Measurements from ENCODE around the gene ZSCAN23.
"Not testable (repeated sequence)": the region's sequence is repeated elsewhere in the genome, so short reads cannot be mapped to it uniquely, and the experiment has no call there.

The ZSCAN23 gene

DNA sequence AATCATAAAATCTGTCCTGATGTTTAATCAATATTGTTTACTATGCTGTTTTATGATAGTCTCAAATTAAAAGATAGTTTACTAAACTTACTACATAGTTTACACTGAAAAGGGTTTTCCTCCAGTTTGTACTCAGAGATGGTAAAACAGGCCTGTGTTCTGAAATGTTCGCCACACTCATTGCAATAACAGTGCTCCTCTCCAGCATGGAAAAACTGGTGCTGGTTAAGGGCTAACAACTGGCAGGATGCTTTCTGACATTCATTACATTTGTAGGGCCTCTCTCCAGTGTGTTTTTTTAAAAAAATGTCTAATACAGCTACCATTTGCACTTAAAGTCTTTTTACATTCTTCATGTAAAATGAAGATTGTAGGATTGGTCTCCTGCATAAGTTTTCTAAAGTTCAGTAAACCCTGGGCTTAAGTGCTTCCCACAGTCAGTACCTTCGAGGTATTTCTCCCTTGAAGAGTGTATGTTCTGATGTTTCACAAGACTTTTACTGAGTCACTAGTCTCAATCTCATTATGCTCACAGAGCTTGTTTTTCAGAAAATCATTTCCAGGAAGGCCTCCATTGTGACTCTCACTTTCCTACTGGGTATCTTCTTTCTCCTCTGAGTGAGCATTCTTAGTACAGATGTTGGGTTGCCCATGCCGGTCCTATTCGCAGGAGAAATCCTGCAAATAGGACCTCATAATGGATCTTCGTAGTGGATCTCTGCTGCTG is 35.1 kb downstream of the ZSCAN23 start:
- H3K36me3 ChIP-seq (ENCODE audit: control insufficient read depth, insufficient read depth, low read length), result no peaks in the 10 kb centered on the region
- TF ChIP-seq, protein P1, sequence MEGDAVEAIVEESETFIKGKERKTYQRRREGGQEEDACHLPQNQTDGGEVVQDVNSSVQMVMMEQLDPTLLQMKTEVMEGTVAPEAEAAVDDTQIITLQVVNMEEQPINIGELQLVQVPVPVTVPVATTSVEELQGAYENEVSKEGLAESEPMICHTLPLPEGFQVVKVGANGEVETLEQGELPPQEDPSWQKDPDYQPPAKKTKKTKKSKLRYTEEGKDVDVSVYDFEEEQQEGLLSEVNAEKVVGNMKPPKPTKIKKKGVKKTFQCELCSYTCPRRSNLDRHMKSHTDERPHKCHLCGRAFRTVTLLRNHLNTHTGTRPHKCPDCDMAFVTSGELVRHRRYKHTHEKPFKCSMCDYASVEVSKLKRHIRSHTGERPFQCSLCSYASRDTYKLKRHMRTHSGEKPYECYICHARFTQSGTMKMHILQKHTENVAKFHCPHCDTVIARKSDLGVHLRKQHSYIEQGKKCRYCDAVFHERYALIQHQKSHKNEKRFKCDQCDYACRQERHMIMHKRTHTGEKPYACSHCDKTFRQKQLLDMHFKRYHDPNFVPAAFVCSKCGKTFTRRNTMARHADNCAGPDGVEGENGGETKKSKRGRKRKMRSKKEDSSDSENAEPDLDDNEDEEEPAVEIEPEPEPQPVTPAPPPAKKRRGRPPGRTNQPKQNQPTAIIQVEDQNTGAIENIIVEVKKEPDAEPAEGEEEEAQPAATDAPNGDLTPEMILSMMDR (IDR thresholded peaks at IDR 0.05; ENCODE audit: insufficient read depth, low read length, poor library complexity, severe bottlenecking), result no peak
- DNase-seq (ENCODE audit: extremely low read depth, insufficient read length), result no peak
- no peak overlapping the region for H3K4me3 ChIP-seq (replicated peaks; ENCODE audit: low read depth, low read length)
- no peaks in the 10 kb centered on the region for H3K27me3 ChIP-seq (replicated peaks; ENCODE audit: control insufficient read depth, insufficient read depth, low read length)

DNA sequence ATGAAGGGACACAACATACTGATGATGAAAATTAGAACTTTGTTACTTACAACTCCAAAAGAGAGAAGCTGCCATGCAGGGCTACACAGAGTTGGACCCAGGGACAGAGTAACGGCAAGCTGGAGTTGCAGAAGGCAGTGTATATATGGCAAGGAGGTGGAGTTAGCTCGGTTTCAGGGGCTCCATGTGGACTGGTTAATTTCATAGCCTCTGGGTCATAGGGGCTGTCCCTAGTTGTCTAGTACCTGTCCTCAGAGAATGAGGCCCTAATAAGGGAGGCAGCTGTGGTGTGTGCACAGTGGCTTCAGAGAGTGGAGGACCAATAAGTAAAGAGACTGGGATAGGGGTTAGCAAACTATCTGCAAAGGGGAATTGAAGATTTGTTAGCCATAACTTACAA is 35.9 kb downstream of the ZSCAN23 start:
- H3K4me3 ChIP-seq (replicated peaks; ENCODE audit: low read depth, low read length), result no peak overlapping the region
- no peaks in the 10 kb centered on the region for H3K27me3 ChIP-seq (replicated peaks; ENCODE audit: control insufficient read depth, insufficient read depth, low read length)
- no peaks in the 10 kb centered on the region for H3K36me3 ChIP-seq (ENCODE audit: control insufficient read depth, insufficient read depth, low read length)
- TF ChIP-seq, protein P1 (IDR thresholded peaks at IDR 0.05; ENCODE audit: insufficient read depth, low read length, poor library complexity, severe bottlenecking), result no peak
- DNase-seq (ENCODE audit: extremely low read depth, insufficient read length), result no peak

DNA sequence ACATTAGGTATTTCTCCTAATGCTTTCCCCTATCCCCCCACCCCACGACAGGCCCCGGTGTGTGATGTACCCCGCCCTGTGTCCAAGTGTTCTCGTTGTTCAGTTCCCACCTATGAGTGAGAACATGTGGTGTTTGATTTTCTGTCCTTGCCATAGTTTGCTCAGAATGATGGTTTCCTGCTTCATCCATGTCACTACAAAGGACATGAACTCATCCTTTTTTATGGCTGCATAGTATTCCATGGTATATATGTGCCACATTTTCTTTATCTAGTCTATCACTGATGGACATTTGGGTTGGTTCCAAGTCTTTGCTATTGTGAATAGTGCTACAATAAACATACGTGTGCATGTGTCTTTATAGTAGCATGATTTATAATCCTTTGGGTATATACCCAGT is 39.4 kb downstream of the ZSCAN23 start:
- not testable (repeated sequence) for DNase-seq (ENCODE audit: extremely low read depth, insufficient read length); H3K4me3 ChIP-seq (replicated peaks; ENCODE audit: low read depth, low read length); H3K36me3 ChIP-seq (ENCODE audit: control insufficient read depth, insufficient read depth, low read length); H3K27me3 ChIP-seq (replicated peaks; ENCODE audit: control insufficient read depth, insufficient read depth, low read length)

DNA sequence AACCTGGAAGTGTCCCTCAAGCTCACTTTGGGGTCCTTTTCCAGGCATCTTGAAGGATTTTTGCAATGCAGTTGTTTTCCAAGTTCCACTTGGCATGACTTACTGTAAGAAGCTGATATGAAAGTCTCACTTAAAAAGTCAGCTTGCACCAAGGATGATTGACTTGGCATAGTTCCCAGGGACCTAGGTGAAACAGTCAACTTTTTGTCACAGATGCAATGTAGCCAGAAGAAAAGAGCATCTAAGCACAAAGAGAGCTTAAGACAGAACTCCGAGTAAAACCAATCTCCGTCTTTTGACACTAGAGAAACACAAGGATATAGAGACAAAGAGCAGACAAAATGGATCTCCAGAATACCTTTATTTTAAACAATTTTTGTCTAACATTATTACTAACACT is 41.1 kb downstream of the ZSCAN23 start:
- no peaks in the 10 kb centered on the region for H3K27me3 ChIP-seq (replicated peaks; ENCODE audit: control insufficient read depth, insufficient read depth, low read length)
- no peak for DNase-seq (ENCODE audit: extremely low read depth, insufficient read length)
- TF ChIP-seq, protein P1 (IDR thresholded peaks at IDR 0.05; ENCODE audit: insufficient read depth, low read length, poor library complexity, severe bottlenecking), result no peak
- no peak overlapping the region for H3K4me3 ChIP-seq (replicated peaks; ENCODE audit: low read depth, low read length)
- no peaks in the 10 kb centered on the region for H3K36me3 ChIP-seq (ENCODE audit: control insufficient read depth, insufficient read depth, low read length)

DNA sequence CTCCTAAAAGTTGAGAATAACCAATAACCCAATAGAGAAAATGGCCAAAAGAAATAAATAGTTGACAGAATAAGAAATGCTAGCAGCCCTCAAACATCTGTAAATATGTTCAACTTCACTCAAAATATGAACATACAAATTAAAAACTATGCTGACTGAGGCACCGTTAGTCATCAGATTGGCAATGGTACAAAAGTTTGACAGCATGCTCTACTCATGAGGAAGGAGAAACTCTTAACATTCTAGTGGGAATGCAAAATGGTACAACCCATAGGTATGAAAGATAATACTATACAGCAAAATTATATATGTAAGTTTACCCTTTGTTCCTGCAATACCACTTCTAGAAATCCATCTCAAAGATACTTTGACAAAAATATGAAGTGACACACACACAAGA is 42.1 kb downstream of the ZSCAN23 start:
- no peak for DNase-seq (ENCODE audit: extremely low read depth, insufficient read length)
- no peak overlapping the region for H3K4me3 ChIP-seq (replicated peaks; ENCODE audit: low read depth, low read length)
- TF ChIP-seq, protein P1 (IDR thresholded peaks at IDR 0.05; ENCODE audit: insufficient read depth, low read length, poor library complexity, severe bottlenecking), result no peak
- H3K36me3 ChIP-seq (ENCODE audit: control insufficient read depth, insufficient read depth, low read length), result no peaks in the 10 kb centered on the region
- no peaks in the 10 kb centered on the region for H3K27me3 ChIP-seq (replicated peaks; ENCODE audit: control insufficient read depth, insufficient read depth, low read length)

DNA sequence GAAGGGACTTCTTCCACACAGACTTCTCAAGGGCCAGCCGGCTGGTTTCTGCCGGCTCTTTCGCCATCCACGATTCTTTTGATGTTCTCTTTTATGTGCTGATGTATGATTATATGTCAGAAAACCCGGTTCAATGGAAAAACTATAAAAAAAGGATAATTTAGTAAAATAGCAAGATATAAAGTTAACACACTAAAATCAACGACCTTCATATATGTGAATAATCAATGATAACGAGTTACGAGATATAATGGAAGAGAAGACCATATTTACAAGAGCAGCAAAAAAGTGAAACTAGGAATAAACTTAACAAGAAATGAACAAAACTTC is 43.2 kb downstream of the ZSCAN23 start:
- H3K27me3 ChIP-seq (replicated peaks; ENCODE audit: control insufficient read depth, insufficient read depth, low read length), result no peaks in the 10 kb centered on the region
- peak overlapping the region; percentile 97 for H3K4me3 ChIP-seq (replicated peaks; ENCODE audit: low read depth, low read length)
- TF ChIP-seq, protein P1 (IDR thresholded peaks at IDR 0.05; ENCODE audit: insufficient read depth, low read length, poor library complexity, severe bottlenecking), result no peak
- no peaks in the 10 kb centered on the region for H3K36me3 ChIP-seq (ENCODE audit: control insufficient read depth, insufficient read depth, low read length)
- DNase-seq (ENCODE audit: extremely low read depth, insufficient read length), result no peak

All from GM06990 (cell line).